Measurements from ENCODE around the gene GMCL2.

Gene GMCL2

DNA sequence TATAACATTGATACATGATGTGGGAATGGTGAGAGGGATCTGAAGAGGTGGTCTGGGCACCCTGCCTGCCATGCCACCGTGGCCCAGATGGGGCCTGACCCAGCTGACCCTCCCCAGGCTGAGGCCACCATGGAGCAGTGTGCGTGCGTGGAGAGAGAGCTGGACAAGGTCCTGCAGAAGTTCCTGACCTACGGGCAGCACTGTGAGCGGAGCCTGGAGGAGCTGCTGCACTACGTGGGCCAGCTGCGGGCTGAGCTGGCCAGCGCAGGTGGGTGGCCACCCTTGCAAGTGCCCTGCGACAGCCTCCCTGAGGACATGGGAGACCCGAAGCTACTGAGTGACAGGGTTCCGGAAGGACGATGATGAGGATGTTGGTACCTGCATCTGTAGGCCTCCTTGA is 49.2 kb downstream of the GMCL2 start:
- ATAC-seq (ENCODE audit: insufficient read depth, low read depth), result no peak
- Histone ChIP-seq H3K9me3 (ENCODE audit: insufficient read depth, low read length, severe bottlenecking) (no peaks in the 10 kb centered on the region), H4K20me1 (ENCODE audit: insufficient read depth, low read length) (peaks cover 11% of the 10 kb centered on the region; the same call in 1 of the 2 replicates), H3K79me2 (ENCODE audit: insufficient read depth, low read length) (peaks cover 15% of the 10 kb centered on the region; the same call in 1 of the 2 replicates), H3K4me1 (ENCODE audit: insufficient read depth, low read length) (no peaks in the 10 kb centered on the region), H3K27ac (ENCODE audit: low read length) (no peak overlapping the region), H3K36me3 (ENCODE audit: insufficient read depth, low read length) (peaks cover 64% of the 10 kb centered on the region), H3K27me3 (ENCODE audit: insufficient read depth, low read length, poor library complexity) (no peaks in the 10 kb centered on the region), H3K4me3 (ENCODE audit: low read depth in 1 of 2, low read length in 2 of 2) (no peak overlapping the region), H2AFZ (ENCODE audit: low read depth, low read length) (no peak overlapping the region), H3K4me2 (ENCODE audit: insufficient read depth, low read length) (no peak overlapping the region), H3K9ac (ENCODE audit: low read depth, low read length) (no peak overlapping the region)
- no peak for DNase-seq
- TF ChIP-seq EZH2 (IDR thresholded peaks at IDR 0.05; ENCODE audit: borderline replicate concordance, low read depth, low read length, severe bottlenecking), result no peak
- TF ChIP-seq CTCF (IDR thresholded peaks at IDR 0.05; ENCODE audit: borderline replicate concordance, extremely low read depth, low read length, poor library complexity, severe bottlenecking), result no peak

DNA sequence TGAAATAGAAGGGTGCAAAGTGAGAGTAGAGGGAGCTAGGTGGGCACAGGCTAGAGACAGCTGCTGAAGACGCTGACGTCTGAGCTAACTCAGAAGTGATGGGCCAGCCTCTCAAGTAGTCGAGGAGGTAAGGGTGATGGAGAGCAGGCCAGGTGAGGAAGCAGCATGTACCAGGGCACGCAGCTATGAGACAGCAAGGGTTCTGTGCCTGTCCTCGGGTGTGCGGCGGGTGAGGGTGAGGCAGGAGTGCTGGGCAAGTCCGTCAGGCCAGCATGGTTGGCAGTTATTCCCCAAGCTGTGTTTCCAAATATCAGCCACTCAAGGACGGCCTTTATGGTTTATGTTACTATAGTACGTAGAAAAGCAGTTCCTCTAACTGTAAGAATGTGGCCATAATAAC is 50.2 kb downstream of the GMCL2 start:
- H3K9ac ChIP-seq (ENCODE audit: low read depth, low read length), result no peak overlapping the region
- no peak overlapping the region for H3K27ac ChIP-seq (ENCODE audit: low read length)
- H3K27me3 ChIP-seq (ENCODE audit: insufficient read depth, low read length, poor library complexity), result no peaks in the 10 kb centered on the region
- no peak overlapping the region for H3K4me3 ChIP-seq (ENCODE audit: low read depth in 1 of 2, low read length in 2 of 2)
- H4K20me1 ChIP-seq (ENCODE audit: insufficient read depth, low read length), result peaks cover 3% of the 10 kb centered on the region; the same call in 1 of the 2 replicates
- H3K9me3 ChIP-seq (ENCODE audit: insufficient read depth, low read length, severe bottlenecking), result no peaks in the 10 kb centered on the region
- no peak for TF ChIP-seq CTCF (IDR thresholded peaks at IDR 0.05; ENCODE audit: borderline replicate concordance, extremely low read depth, low read length, poor library complexity, severe bottlenecking)
- no peak for TF ChIP-seq EZH2 (IDR thresholded peaks at IDR 0.05; ENCODE audit: borderline replicate concordance, low read depth, low read length, severe bottlenecking)
- peaks cover 5% of the 10 kb centered on the region; the same call in 1 of the 2 replicates for H3K4me1 ChIP-seq (ENCODE audit: insufficient read depth, low read length)
- H2AFZ ChIP-seq (ENCODE audit: low read depth, low read length), result no peak overlapping the region
- no peak overlapping the region for H3K4me2 ChIP-seq (ENCODE audit: insufficient read depth, low read length)
- ATAC-seq (ENCODE audit: insufficient read depth, low read depth), result no peak
- no peak for DNase-seq
- peaks cover 54% of the 10 kb centered on the region for H3K36me3 ChIP-seq (ENCODE audit: insufficient read depth, low read length)
- H3K79me2 ChIP-seq (ENCODE audit: insufficient read depth, low read length), result peaks cover 15% of the 10 kb centered on the region; the same call in 1 of the 2 replicates
